CD4-positive, alpha-beta T cell treated with Interleukin-2 at 100 ng/mL for 4 hours (primary cell): ENCODE measurements around the gene CRYAB.
"Not testable (repeated sequence)": the region's sequence is repeated elsewhere in the genome, so short reads cannot be mapped to it uniquely, and the experiment has no call there.

Experiments
- DNase-seq: peaks from one replicate; pipeline ENCODE4 v3.0.0-alpha.2; 2020; ENCODE audit warnings: low spot score

Gene CRYAB

GRCh38 chr11:111933872-111934271, 22.3 kb upstream of the CRYAB start:
- DNase-seq: no peak

GRCh38 chr11:111933176-111933575, 21.6 kb upstream of the CRYAB start:
- DNase-seq: not testable (repeated sequence)

GRCh38 chr11:111932611-111932950, 21.0 kb upstream of the CRYAB start:
- DNase-seq: no peak

- DNase-seq: no peak
Observed at GRCh38 chr11:111930472-111930871, 18.9 kb upstream of the CRYAB start.

GRCh38 chr11:111926505-111927391, 15.2 kb upstream of the CRYAB start:
- DNase-seq: peak; percentile 97

- no peak for DNase-seq
Observed at GRCh38 chr11:111925953-111926352, 14.4 kb upstream of the CRYAB start.

- no peak for DNase-seq
Observed at GRCh38 chr11:111923951-111924350, 12.4 kb upstream of the CRYAB start.

- DNase-seq: no peak
Observed at GRCh38 chr11:111923351-111923788, 11.8 kb upstream of the CRYAB start.

- DNase-seq: no peak
Observed at GRCh38 chr11:111922803-111923202, 11.2 kb upstream of the CRYAB start.

GRCh38 chr11:111921541-111922230, 10.1 kb upstream of the CRYAB start:
- DNase-seq: no peak

GRCh38 chr11:111920908-111921307, 9.3 kb upstream of the CRYAB start:
- no peak for DNase-seq

GRCh38 chr11:111918390-111919256, 7.1 kb upstream of the CRYAB start, which contains the start of gene C11orf52:
C11orf52 (plus strand) TSS chr11:111918913; CDS start chr11:111918973, 60 bp downstream.
- DNase-seq: no peak

- DNase-seq: no peak
Observed at GRCh38 chr11:111917788-111918187, 6.2 kb upstream of the CRYAB start.

GRCh38 chr11:111917312-111917711, 5.7 kb upstream of the CRYAB start:
- no peak for DNase-seq

- DNase-seq: no peak
Observed at GRCh38 chr11:111916768-111917167, 5.2 kb upstream of the CRYAB start.

GRCh38 chr11:111913997-111914396, 2.4 kb upstream of the CRYAB start:
- DNase-seq: no peak

GRCh38 chr11:111913031-111913861, 1.7 kb upstream of the CRYAB start:
- no peak for DNase-seq

GRCh38 chr11:111912535-111912934, 965 bp upstream of the CRYAB start, which contains the start of gene HSPB2:
HSPB2 (plus strand) TSS chr11:111912734; CDS start chr11:111912830, 96 bp downstream.
- DNase-seq: no peak

GRCh38 chr11:111910676-111911562, 651 bp downstream of the CRYAB start:
- no peak for DNase-seq

- DNase-seq: no peak
Observed at GRCh38 chr11:111909378-111909777, 2.2 kb downstream of the CRYAB start.
